Psoas muscle (tissue), 8 donors: Measurements from ENCODE around the gene SLC6A7. TPM values are rescaled to one million over a fixed set of nuclear protein-coding genes. Genes with fewer than 3 reads are reported as not detected.

Experiments used
- ATAC-seq, 4 donors: fragments of 200-7000 bp; cut with Tn5 transposase; one replicate each; pipeline ENCODE4 v1.9.1; 2020; ENCODE audit warnings: moderate library complexity in 3 of 4, mild to moderate bottlenecking in 2 of 4
- DNase-seq, 2 donors: peaks; one replicate each; pipeline ENCODE4 v3.0.0-alpha.2; 2020
- H3K27ac ChIP-seq: fragments of 200-600 bp; one replicate; pipeline ENCODE4 v1.8.0; 2022
- H3K27me3 ChIP-seq, 3 donors: fragments of 200-600 bp in 1 of 3; one replicate each; pipeline versions ENCODE4 v1.6.1 to v1.8.0; 2013 to 2022; ENCODE audit warnings: low read length in 2 of 3, mild to moderate bottlenecking in 2 of 3, moderate library complexity in 1 of 3; ENCODE audit not compliant: insufficient read depth in 3 of 3
- H3K36me3 ChIP-seq, 2 donors: fragments of 200-600 bp in 1 of 2; one replicate each; pipeline versions ENCODE4 v1.6.1 to v1.8.0; 2013 to 2022; ENCODE audit warnings: low read depth in 1 of 2, mild to moderate bottlenecking in 1 of 2, moderate library complexity in 1 of 2; ENCODE audit not compliant: insufficient read depth in 1 of 2
- H3K4me1 ChIP-seq: fragments of 200-600 bp; one replicate; pipeline ENCODE4 v1.8.0; 2022
- H3K4me3 ChIP-seq: fragments of 200-600 bp; one replicate; pipeline ENCODE4 v1.8.0; 2022; ENCODE audit warnings: mild to moderate bottlenecking
- H3K9me3 ChIP-seq: fragments of 200-600 bp; one replicate; pipeline ENCODE4 v1.8.0; 2022
- CTCF ChIP-seq: fragments of 200-600 bp; IDR thresholded peaks from one replicate; pipeline ENCODE4 v1.8.0; 2022; ENCODE audit warnings: antibody characterized with exemption
- WGBS, 3 donors: extraction: QIAGEN DNeasy Blood & Tissue Kit; methylation state at CpG; one replicate each; pipeline versions ENCODE4 v1.1.6 to v1.1.7; 2013; 5-methylcytosine and 5-hydroxymethylcytosine counted together
- intact Hi-C, 2 donors: fragments of 100-400 bp; cut with DNase I; formaldehyde crosslinking; loops; one replicate each; pipeline versions ENCODE4 v1.11.0 to v1.14.2; 2022
- polyA plus RNA-seq, 3 donors: library from polyadenylated mRNA; stranded (reverse); fragments of 200-250 nt; gene quantifications; one replicate each; pipeline ENCODE4 v1.2.3, GENCODE V29; 2013
- total RNA-seq, 4 donors: library from RNA; stranded (reverse); fragmentation: NEBNext Ultra II Directional in 2 of 4; extraction: Animal tissue kit (Norgen Biotek cat#: 25700) in 2 of 4; gene quantifications; one replicate each; pipeline versions ENCODE4 v1.2.1 to v1.2.4, GENCODE V29; 2021 to 2023
- donor health status: healthy with polysubstance abuse.
- donor health status: DM: no; HTN: no; CAD: no; lungs with moderate emphysema.
- donor health status: Bipolar disorder and iron deficiency.
- donor health status: healthy.
- donor health status: DM: yes; HTN: yes; CAD: no.
- donor health status: DM: no; HTN: no; CAD: no.
- donor health status: DM: no; HTN: no; CAD: no.
- donor health status: DM: yes; HTN: yes; CAD: no.

The SLC6A7 gene
- total and polyA plus RNA-seq, 7 donors = not detected

GRCh38 chr5:150154618-150155128, 35.2 kb upstream of the SLC6A7 start:
- intact Hi-C loops = no loop called here
- peak overlapping the region; percentile 63 for H3K4me3 ChIP-seq
- DNase-seq = no peak
- H3K36me3 ChIP-seq = no peaks in the 10 kb centered on the region
- H3K4me1 ChIP-seq = peaks cover 3% of the 10 kb centered on the region
- no peaks in the 10 kb centered on the region for H3K9me3 ChIP-seq
- H3K27ac ChIP-seq = peak overlapping the region; percentile 72
- TF ChIP-seq CTCF = no peak
- 65 to 72% (median 67%) methylated on average over 7 of the region's 7 CpGs for WGBS, 3 donors
- H3K27me3 ChIP-seq = no peaks in the 10 kb centered on the region
- no peak for ATAC-seq

GRCh38 chr5:150155258-150156026, 34.4 kb upstream of the SLC6A7 start, which contains the start of gene PDGFRB:
PDGFRB (minus strand) TSS chr5:150155845; CDS start chr5:150137047, 18,798 bp downstream.
- no peaks in the 10 kb centered on the region for H3K36me3 ChIP-seq
- peak within 1 kb of the TSS; percentile 72 for H3K27ac ChIP-seq
- intact Hi-C loops = no loop called here
- no peaks in the 10 kb centered on the region for H3K9me3 ChIP-seq
- peaks cover 3% of the 10 kb centered on the region for H3K4me1 ChIP-seq
- ATAC-seq = peak; percentile 54 to 81 (median 71)
- TF ChIP-seq CTCF = no peak
- H3K27me3 ChIP-seq = no peaks in the 10 kb centered on the region
- 6 to 11% (median 7%) methylated on average over 14 to 17 of the region's 17 CpGs for WGBS, 3 donors
- H3K4me3 ChIP-seq = peak within 1 kb of the TSS; percentile 63
- peak; percentile 92 to 94 for DNase-seq

- WGBS, 3 donors = 7 to 11% (median 10%) methylated on average over 9 of the region's 9 CpGs
- Histone ChIP-seq H3K9me3 (no peaks in the 10 kb centered on the region), H3K27ac (peak overlapping the region; percentile 72), H3K27me3 (no peaks in the 10 kb centered on the region), H3K4me3 (peak overlapping the region; percentile 63), H3K4me1 (peaks cover 3% of the 10 kb centered on the region), H3K36me3 (no peaks in the 10 kb centered on the region)
- ATAC-seq (no peak), DNase-seq (no peak)
- intact Hi-C loops = no loop called here
- TF ChIP-seq CTCF = no peak
These were observed 33.9 kb upstream of the SLC6A7 start for GRCh38 chr5:150156027-150156368.

- H3K27ac ChIP-seq = peak overlapping the region; percentile 72
- peak overlapping the region; percentile 63 for H3K4me3 ChIP-seq
- H3K4me1 ChIP-seq = peaks cover 3% of the 10 kb centered on the region
- intact Hi-C loops = no loop called here
- ATAC-seq (no peak), DNase-seq (no peak)
- no peaks in the 10 kb centered on the region for H3K36me3 ChIP-seq
- no peak for TF ChIP-seq CTCF
- WGBS, 3 donors = 77 to 92% (median 85%) methylated on average over 4 of the region's 4 CpGs
- H3K27me3 ChIP-seq = no peaks in the 10 kb centered on the region
- H3K9me3 ChIP-seq = no peaks in the 10 kb centered on the region
These were observed 33.3 kb upstream of the SLC6A7 start for GRCh38 chr5:150156540-150156939.
